HepG2 (cell line): ENCODE measurements around the gene EIF4G1. TPM values are rescaled to one million over a fixed set of nuclear protein-coding genes. Genes with fewer than 3 reads are reported as not detected.

Experiments
- ATF1 ChIP-seq: IDR thresholded peaks from 2 replicates; pipeline ENCODE4 v1.6.1; 2016; ENCODE audit warnings: mild to moderate bottlenecking, control low read depth
- HNF4A ChIP-seq: sonication (generic); formaldehyde crosslinking; IDR thresholded peaks from 2 replicates; pipeline ENCODE4 v1.4.0; 2020; ENCODE audit warnings: missing genetic modification reagents
- ISL2 ChIP-seq: sonication (generic); formaldehyde crosslinking; IDR thresholded peaks from 2 replicates; pipeline ENCODE4 v1.5.0; 2020; ENCODE audit warnings: missing genetic modification reagents
- KLF6 ChIP-seq: IDR thresholded peaks from 2 replicates; pipeline ENCODE4 v1.8.0; 2016; ENCODE audit warnings: missing biosample characterization, missing genetic modification reagents
- MBNL3 ChIP-seq: fragments of 250-450 bp; sonication (Bioruptor Pico); conservative IDR thresholded peaks from 2 replicates; pipeline ENCODE4 v1.8.0; 2022; ENCODE audit warnings: mild to moderate bottlenecking, inconsistent platforms
- PCBP1 ChIP-seq: fragments of 200-400 bp; formaldehyde crosslinking; IDR thresholded peaks from 2 replicates; pipeline ENCODE4 v1.6.1; 2017; ENCODE audit warnings: mild to moderate bottlenecking, low read depth, low read length, borderline replicate concordance
- PLSCR1 ChIP-seq: sonication (generic); formaldehyde crosslinking; IDR thresholded peaks from 2 replicates; pipeline ENCODE4 v1.5.0; 2020; ENCODE audit warnings: missing genetic modification reagents, mild to moderate bottlenecking, borderline replicate concordance
- RAD51 ChIP-seq: fragments of 450-650 bp; IDR thresholded peaks from 2 replicates; pipeline ENCODE4 v1.6.1; 2016; ENCODE audit warnings: borderline replicate concordance
- ZFP36 ChIP-seq: fragments of 150-350 bp; IDR thresholded peaks from 2 replicates; pipeline ENCODE4 v1.6.1; 2018; ENCODE audit warnings: borderline replicate concordance, low read length, low read depth; ENCODE audit not compliant: partially characterized antibody
- ZNF18 ChIP-seq: sonication (generic); formaldehyde crosslinking; IDR thresholded peaks from 2 replicates; pipeline ENCODE4 v1.8.0; 2022; ENCODE audit warnings: mild to moderate bottlenecking, missing genetic modification reagents; ENCODE audit not compliant: insufficient replicate concordance
- ZNF234 ChIP-seq: sonication (generic); formaldehyde crosslinking; conservative IDR thresholded peaks from 2 replicates; pipeline ENCODE4 v1.5.1; 2020; ENCODE audit warnings: mild to moderate bottlenecking, missing genetic modification reagents
- ZNF292 ChIP-seq: sonication (generic); formaldehyde crosslinking; IDR thresholded peaks from 2 replicates; pipeline ENCODE4 v1.8.1; 2022; ENCODE audit warnings: mild to moderate bottlenecking, low read depth, missing genetic modification reagents, borderline replicate concordance
- ZNF318 ChIP-seq: sonication (generic); formaldehyde crosslinking; IDR thresholded peaks from 2 replicates; pipeline ENCODE4 v1.4.0; 2020; ENCODE audit warnings: mild to moderate bottlenecking, missing genetic modification reagents
- ZNF460 ChIP-seq: sonication (generic); formaldehyde crosslinking; IDR thresholded peaks from 2 replicates; pipeline ENCODE4 v1.5.1; 2020; ENCODE audit warnings: missing genetic modification reagents, mild to moderate bottlenecking, borderline replicate concordance
- ZNF841 ChIP-seq: sonication (generic); formaldehyde crosslinking; IDR thresholded peaks from 2 replicates; pipeline ENCODE4 v1.8.1; 2023; ENCODE audit warnings: missing genetic modification reagents, borderline replicate concordance
- polyA plus RNA-seq, 8 experiments: library from polyadenylated mRNA; depleted of rRNA in 3 of 8; stranded (reverse) in 7 of 8; unstranded in 1 of 8; fragments of >200 nt; fragmentation: Illumina TruSeq in 4 of 8; extraction: Trizol in 4 of 8; gene quantifications; 2 replicates each; pipeline versions ENCODE4 v1.2.1 to v1.2.3, GENCODE V29; 2011 to 2016; ENCODE audit warnings: low read depth in 4 of 8, missing spikeins in 1 of 8, mixed read lengths in 1 of 8; ENCODE audit not compliant: insufficient read depth in 1 of 8
- total RNA-seq, 5 experiments: library from RNA; depleted of rRNA; stranded (reverse); fragments of >200 nt; fragmentation: Illumina TruSeq; extraction: Trizol; gene quantifications; 2 replicates each; pipeline ENCODE4 v1.2.3, GENCODE V29; 2016; ENCODE audit warnings: low read depth in 1 of 5

The EIF4G1 gene
- total and polyA plus RNA-seq, 2 of the 13 experiments (the other 11 are each of a cell fraction or from before 2014, with no cell fraction given) = 208 to 213 TPM

GRCh38 chr3:184335661-184336546, 21.5 kb downstream of the EIF4G1 start (continued):
- TF ChIP-seq PLSCR1 (no peak), ZNF460 (CRISPR knock-in tag) (no peak), RAD51 (no peak), ZNF318 (CRISPR knock-in tag) (peak; percentile 46), ZNF292 (CRISPR knock-in tag) (no peak), ZNF18 (CRISPR knock-in tag) (no peak), PCBP1 (no peak), KLF6 (CRISPR knock-in tag) (no peak), ZFP36 (no peak), ISL2 (CRISPR knock-in tag) (peak; percentile 38; the same call in 1 of the 2 replicates), HNF4A (CRISPR knock-in tag) (no peak), MBNL3 (CRISPR knock-in tag) (no peak), ATF1 (CRISPR knock-in tag) (peak; percentile 92), ZNF841 (no peak), ZNF234 (CRISPR knock-in tag) (no peak)
